GM12872 (cell line): ENCODE measurements around the gene CCDC85A.

Experiments
- CTCF ChIP-seq: IDR thresholded peaks from 3 replicates; pipeline ENCODE4 v1.5.1; 2011; ENCODE audit warnings: low read depth, mild to moderate bottlenecking, low read length, moderate library complexity; ENCODE audit not compliant: insufficient read depth

CCDC85A gene

GRCh38 chr2:56184500-56185011 lies 766 bp downstream of the CCDC85A start:
- TF ChIP-seq CTCF: no peak

GRCh38 chr2:56185101-56185581 lies 1.4 kb downstream of the CCDC85A start:
- no peak for TF ChIP-seq CTCF

DNA sequence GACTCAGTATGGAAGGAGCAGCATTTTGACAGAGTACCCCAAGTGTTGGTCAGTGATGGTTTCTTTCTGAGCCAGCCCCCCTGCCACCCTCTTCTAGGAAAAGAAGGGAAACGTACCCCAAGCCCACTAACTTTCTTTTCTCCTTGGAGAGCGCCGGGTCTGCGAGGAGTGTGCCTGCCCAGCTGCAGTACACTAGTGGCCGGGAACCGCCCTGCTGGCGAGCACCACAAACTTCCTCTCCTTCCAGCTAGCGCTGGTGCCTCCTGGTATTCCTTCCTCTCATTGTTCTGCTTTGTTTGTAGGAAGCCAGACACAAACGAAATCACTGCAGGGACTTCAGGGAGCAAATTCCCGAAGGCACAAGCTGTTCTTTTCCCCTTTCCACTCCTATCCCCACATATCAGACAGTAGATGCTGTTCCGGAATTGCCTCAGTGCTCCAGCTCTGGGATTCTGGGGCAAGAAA lies 1.8 kb downstream of the CCDC85A start:
- TF ChIP-seq CTCF: no peak

GRCh38 chr2:56191617-56192016 lies 7.8 kb downstream of the CCDC85A start:
- TF ChIP-seq CTCF: peak; percentile 44; the same call in 1 of the 3 replicates

- TF ChIP-seq CTCF: no peak
Measured at GRCh38 chr2:56192664-56193305, 9.0 kb downstream of the CCDC85A start.

DNA sequence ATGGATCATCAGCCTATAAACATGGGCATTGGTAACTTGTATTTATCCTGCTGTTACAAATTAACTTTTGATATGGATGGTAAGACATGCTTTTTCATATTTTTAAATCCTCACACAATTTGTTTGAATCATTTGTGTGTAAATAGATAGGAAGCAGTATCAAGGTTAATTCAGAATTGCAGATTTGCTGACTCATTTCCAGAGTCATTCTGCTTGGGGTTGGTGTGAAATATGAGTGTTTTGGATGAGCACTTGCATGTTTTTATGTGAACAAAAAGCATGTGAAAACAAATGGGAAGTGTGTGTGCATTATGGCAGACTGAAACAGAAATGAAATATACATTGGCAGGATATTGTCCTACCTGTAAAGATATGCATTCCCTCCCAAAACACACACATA lies 11.8 kb downstream of the CCDC85A start:
- TF ChIP-seq CTCF: no peak

- TF ChIP-seq CTCF: no peak
Measured at GRCh38 chr2:56197816-56198215, 14.0 kb downstream of the CCDC85A start.
